GM12873 (cell line): Measurements from ENCODE around the gene ATP5F1A.

Source experiments
- CTCF ChIP-seq: IDR thresholded peaks from 2 replicates; pipeline ENCODE4 v1.5.1; 2012; ENCODE audit warnings: low read depth, mild to moderate bottlenecking, moderate library complexity, low read length, control low read depth; ENCODE audit not compliant: insufficient read depth; ENCODE audit errors: missing control alignments

The ATP5F1A gene

GRCh38 chr18:46071653-46072375 is 26.3 kb downstream of the ATP5F1A start, which contains the start of gene PSTPIP2:
PSTPIP2 (minus strand) TSS chr18:46072260; CDS start chr18:46072188, 72 bp downstream.
- TF ChIP-seq CTCF: no peak

- no peak for TF ChIP-seq CTCF
Measured at GRCh38 chr18:46070815-46071652, 27.1 kb downstream of the ATP5F1A start.

- no peak for TF ChIP-seq CTCF
Measured at GRCh38 chr18:46070232-46070631, 27.9 kb downstream of the ATP5F1A start.

- TF ChIP-seq CTCF: no peak
Measured at GRCh38 chr18:46069524-46069923, 28.6 kb downstream of the ATP5F1A start.

- no peak for TF ChIP-seq CTCF
Measured at GRCh38 chr18:46068763-46069162, 29.3 kb downstream of the ATP5F1A start.

- no peak for TF ChIP-seq CTCF
Measured at GRCh38 chr18:46067438-46068007, 30.6 kb downstream of the ATP5F1A start.

- TF ChIP-seq CTCF: no peak
Measured at GRCh38 chr18:46062781-46063180, 35.3 kb downstream of the ATP5F1A start.
